Nephron progenitor cell (in vitro differentiated cells): ENCODE data around the gene TEAD3.

ENCODE experiments used
- DNase-seq: peaks from one replicate; pipeline ENCODE4 v3.0.0; 2021
- H3K27ac Mint-ChIP-seq: 2 replicates; pipeline ENCODE4 v1.8.0; 2021; ENCODE audit warnings: mild to moderate bottlenecking, moderate library complexity, mixed read lengths
- H3K27me3 Mint-ChIP-seq: 2 replicates; pipeline ENCODE4 v1.8.0; 2021; ENCODE audit warnings: mild to moderate bottlenecking, low read depth, mixed read lengths; ENCODE audit not compliant: poor library complexity
- H3K36me3 Mint-ChIP-seq: 2 replicates; pipeline ENCODE4 v1.8.0; 2021; ENCODE audit warnings: low read depth, mixed read lengths
- H3K4me1 Mint-ChIP-seq: 2 replicates; pipeline ENCODE4 v1.8.0; 2021; ENCODE audit warnings: mixed read lengths
- H3K4me3 Mint-ChIP-seq: 2 replicates; pipeline ENCODE4 v1.8.0; 2021; ENCODE audit warnings: mild to moderate bottlenecking, moderate library complexity, mixed read lengths
- H3K9me3 Mint-ChIP-seq: 2 replicates; pipeline ENCODE4 v1.8.0; 2021; ENCODE audit warnings: mild to moderate bottlenecking, moderate library complexity, mixed read lengths
- TF ChIP-seq, protein P1 (sequence below): fragments of 200-600 bp; sonication (generic); IDR thresholded peaks from 2 replicates; pipeline ENCODE4 v1.5.0; 2021; ENCODE audit warnings: antibody characterized with exemption

The TEAD3 gene

DNA sequence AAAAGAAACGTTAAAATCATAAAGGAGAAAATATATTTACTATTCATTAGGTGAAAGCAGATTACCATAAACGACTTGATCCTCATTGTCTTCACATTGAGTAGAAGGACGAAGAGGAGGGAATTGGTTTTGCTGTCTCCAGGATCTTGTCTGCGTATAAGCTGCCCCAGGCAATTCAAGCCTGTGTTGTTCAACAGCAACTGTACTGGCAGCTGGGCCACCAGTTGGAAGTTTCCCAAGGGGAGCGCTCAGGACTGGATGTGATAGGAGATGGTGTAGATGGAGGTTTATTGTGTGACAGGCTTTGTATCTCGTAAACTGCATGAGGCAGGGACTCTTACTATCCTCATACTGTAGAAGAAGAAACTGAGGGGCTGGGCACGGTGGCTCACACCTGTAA is 48.7 kb downstream of the TEAD3 start:
- peaks cover 17% of the 10 kb centered on the region for H3K4me1 Mint-ChIP-seq
- H3K36me3 Mint-ChIP-seq = no peaks in the 10 kb centered on the region
- DNase-seq = no peak
- TF ChIP-seq, protein P1, sequence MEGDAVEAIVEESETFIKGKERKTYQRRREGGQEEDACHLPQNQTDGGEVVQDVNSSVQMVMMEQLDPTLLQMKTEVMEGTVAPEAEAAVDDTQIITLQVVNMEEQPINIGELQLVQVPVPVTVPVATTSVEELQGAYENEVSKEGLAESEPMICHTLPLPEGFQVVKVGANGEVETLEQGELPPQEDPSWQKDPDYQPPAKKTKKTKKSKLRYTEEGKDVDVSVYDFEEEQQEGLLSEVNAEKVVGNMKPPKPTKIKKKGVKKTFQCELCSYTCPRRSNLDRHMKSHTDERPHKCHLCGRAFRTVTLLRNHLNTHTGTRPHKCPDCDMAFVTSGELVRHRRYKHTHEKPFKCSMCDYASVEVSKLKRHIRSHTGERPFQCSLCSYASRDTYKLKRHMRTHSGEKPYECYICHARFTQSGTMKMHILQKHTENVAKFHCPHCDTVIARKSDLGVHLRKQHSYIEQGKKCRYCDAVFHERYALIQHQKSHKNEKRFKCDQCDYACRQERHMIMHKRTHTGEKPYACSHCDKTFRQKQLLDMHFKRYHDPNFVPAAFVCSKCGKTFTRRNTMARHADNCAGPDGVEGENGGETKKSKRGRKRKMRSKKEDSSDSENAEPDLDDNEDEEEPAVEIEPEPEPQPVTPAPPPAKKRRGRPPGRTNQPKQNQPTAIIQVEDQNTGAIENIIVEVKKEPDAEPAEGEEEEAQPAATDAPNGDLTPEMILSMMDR = no peak
- H3K27me3 Mint-ChIP-seq = peaks cover 18% of the 10 kb centered on the region
- H3K27ac Mint-ChIP-seq = no peak overlapping the region
- no peak overlapping the region for H3K4me3 Mint-ChIP-seq
- no peaks in the 10 kb centered on the region for H3K9me3 Mint-ChIP-seq

DNA sequence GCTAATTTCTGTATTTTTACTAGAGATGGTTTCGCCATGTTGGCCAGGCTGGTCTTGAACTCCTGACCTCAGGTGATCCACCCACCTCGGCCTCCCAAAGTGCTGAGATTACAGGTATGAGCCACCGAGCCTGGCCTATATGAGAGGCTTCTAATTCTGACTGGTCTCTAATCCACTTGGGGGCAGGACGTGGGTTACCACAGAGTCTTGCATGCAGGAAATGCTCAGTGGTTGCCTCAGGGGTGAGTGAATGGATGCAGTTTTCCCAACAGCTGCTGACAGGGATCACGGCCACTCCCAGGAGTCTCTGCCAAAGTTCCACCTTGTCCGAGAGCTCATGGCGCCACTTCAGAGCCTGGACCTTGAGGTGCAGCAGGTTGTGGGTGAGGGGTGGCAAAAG is 51.2 kb downstream of the TEAD3 start:
- H3K27me3 Mint-ChIP-seq = peaks cover 8% of the 10 kb centered on the region
- no peak for DNase-seq
- TF ChIP-seq, protein P1 = no peak

DNA sequence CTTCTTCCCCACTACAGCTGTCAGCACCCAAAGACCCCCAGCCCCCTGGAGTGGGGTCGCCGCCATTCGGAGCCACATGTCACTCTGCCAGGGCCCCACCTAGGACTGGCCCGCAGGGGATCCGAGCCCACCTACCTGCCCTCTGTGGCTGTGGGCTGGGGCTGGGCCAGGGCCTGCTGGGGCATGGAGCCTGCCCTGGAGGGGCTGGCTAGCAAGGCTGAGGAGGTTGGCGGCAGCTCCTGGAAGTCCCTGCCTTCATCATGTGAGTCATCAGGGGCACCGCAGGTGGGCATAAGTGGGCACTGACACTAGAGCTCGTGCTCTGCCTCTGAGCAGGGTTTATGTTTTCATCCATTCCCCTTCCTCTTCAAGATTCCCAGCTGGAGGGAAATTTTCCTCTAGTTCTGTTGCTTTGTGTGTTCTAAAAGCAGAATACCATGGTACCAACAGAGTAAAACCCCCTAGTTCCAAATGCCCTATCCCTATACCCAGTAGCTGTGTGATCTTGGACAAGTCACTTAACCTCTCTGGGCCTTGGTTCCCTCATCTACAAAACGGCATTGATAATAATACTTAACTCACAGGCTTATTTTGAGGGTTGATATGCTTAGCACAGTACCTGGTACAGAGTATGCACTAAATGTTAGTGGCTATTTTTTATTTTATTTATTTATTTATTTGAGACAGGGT is 53.4 kb downstream of the TEAD3 start:
- no peaks in the 10 kb centered on the region for H3K9me3 Mint-ChIP-seq
- no peak for DNase-seq
- H3K27ac Mint-ChIP-seq = no peak overlapping the region
- H3K4me3 Mint-ChIP-seq = no peak overlapping the region
- TF ChIP-seq, protein P1 = no peak
- no peaks in the 10 kb centered on the region for H3K36me3 Mint-ChIP-seq
- H3K4me1 Mint-ChIP-seq = no peaks in the 10 kb centered on the region
- H3K27me3 Mint-ChIP-seq = no peaks in the 10 kb centered on the region

More for the DNA sequence above, 51.2 kb downstream of the TEAD3 start:
- Mint-ChIP-seq H3K4me1 (no peaks in the 10 kb centered on the region), H3K9me3 (no peaks in the 10 kb centered on the region), H3K4me3 (no peak overlapping the region), H3K36me3 (no peaks in the 10 kb centered on the region), H3K27ac (no peak overlapping the region)

DNA sequence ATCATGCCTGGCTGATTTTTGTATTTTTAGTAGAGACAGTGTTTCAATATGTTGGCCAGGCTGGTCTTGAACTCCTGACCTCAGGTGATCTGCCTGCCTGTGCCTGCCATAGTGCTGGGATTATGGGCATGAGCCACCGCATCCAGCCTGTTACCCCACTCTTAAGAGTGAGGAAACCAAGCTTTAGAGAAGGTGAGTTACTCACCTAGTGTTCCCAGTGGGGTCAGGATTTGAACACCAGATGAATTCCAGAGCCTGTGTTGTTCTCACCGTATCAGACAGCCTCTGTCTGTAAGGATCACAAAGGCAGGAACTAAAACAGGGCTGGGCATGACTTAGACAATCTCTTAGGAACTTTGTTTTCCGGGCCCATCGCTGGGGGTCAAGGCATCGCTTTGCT is 54.2 kb downstream of the TEAD3 start:
- peaks cover 5% of the 10 kb centered on the region for H3K4me1 Mint-ChIP-seq
- TF ChIP-seq, protein P1 = no peak
- no peaks in the 10 kb centered on the region for H3K9me3 Mint-ChIP-seq
- H3K4me3 Mint-ChIP-seq = no peak overlapping the region
- DNase-seq = no peak
- no peaks in the 10 kb centered on the region for H3K36me3 Mint-ChIP-seq
- H3K27ac Mint-ChIP-seq = no peak overlapping the region
- no peaks in the 10 kb centered on the region for H3K27me3 Mint-ChIP-seq

DNA sequence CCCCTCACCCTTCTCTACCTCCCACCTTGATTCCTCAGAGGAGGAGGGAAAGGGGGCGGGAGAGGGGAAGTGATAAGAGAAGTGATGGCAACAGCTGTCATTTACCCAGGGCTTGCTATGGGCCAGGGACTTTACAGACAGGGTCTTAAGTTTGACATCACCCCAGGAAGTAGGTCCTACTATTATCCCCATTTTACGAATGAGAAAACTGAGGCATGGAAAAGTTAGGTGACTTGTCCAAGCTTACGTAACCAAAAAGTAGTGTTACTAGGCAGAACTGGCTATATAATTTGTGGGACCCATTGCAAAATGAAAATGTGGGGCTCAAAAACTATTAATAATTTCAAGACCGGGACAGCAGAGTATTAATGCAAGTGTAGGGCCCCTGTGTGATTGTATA is 55.2 kb downstream of the TEAD3 start:
- peaks cover 12% of the 10 kb centered on the region for H3K4me1 Mint-ChIP-seq
- TF ChIP-seq, protein P1 = no peak

DNA sequence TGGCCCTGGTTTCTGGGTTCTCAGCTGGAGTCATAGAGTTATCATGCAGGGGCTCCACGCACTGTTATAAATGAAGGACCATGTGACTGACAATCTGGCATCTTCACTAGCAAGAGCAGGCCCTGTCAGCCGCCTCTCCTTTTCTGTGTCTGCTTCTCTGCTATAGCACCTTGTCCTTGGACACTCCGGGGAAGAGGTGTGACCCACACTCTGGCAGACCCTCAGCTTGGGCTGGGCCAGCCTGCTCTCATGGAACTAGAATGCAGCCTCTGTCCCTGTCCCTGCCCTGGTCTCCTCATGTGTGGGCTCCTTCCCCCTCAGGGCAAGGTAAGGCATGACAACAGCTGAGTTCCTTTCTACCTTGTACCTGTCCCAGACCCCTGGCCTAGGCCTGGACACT is 55.7 kb downstream of the TEAD3 start:
- peaks cover 12% of the 10 kb centered on the region for H3K4me1 Mint-ChIP-seq
- H3K4me3 Mint-ChIP-seq = no peak overlapping the region
- TF ChIP-seq, protein P1 = no peak
- no peak for DNase-seq
- H3K36me3 Mint-ChIP-seq = no peaks in the 10 kb centered on the region
- no peaks in the 10 kb centered on the region for H3K9me3 Mint-ChIP-seq
- no peak overlapping the region for H3K27ac Mint-ChIP-seq
- H3K27me3 Mint-ChIP-seq = no peaks in the 10 kb centered on the region

More for the DNA sequence above, 55.2 kb downstream of the TEAD3 start:
- no peak for DNase-seq
- Mint-ChIP-seq H3K9me3 (no peaks in the 10 kb centered on the region), H3K36me3 (no peaks in the 10 kb centered on the region), H3K4me3 (no peak overlapping the region), H3K27ac (no peak overlapping the region), H3K27me3 (no peaks in the 10 kb centered on the region)
